ENCODE measurements around the gene KRTAP5-4.

KRTAP5-4 gene

DNA sequence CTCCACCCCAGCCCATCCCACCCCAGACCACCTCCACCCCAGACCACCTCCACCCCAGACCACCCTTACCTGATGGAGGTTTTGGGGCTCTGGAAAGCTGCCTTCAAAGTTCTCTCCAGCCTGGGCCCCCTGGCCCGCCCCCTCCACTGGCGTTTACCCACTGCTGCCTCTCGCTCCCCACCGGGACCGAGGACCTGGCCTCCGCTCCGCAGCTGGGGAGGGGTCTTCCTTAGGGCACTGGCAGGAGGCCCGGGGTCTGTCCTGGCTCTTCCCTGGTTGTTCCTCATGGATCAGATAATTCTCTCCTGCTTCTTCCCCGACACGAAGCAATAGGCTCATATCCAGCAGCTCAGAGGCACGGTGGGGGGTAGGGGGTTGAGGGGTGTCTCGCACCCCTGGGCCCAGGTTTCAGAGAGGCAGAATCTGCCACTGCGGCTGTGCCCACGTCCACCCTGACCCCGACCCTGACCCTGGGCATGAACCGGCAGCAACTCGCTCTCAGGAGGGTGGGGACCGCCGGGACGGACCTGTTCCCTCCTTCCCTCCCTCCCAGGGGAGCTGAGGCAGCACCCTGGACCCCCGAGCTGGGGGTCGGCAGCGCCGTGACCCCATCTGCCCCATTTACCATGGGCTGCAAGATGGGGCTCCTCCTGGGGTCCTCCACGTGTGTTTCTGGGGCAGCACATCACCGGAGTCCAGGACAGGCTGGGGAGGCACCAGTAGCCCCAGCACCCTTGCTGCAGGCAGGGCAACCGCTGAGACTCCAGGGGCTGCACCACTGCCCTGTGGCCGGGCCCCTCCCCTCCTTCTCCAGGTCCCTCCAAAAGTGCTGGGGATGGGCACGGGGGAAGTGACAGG is 20.6 kb upstream of the KRTAP5-4 start:
- Histone ChIP-seq H3K4me2 (ENCODE audit: low read length) (no peak overlapping the region), H3K4me1 (ENCODE audit: control insufficient read depth, low read length) (no peaks in the 10 kb centered on the region), H4K20me1 (ENCODE audit: control insufficient read depth, insufficient read depth, low read depth, low read length) (no peaks in the 10 kb centered on the region; the same call in 1 of the 2 replicates), H3K27ac (ENCODE audit: low read depth, low read length) (no peak overlapping the region), H3K79me2 (ENCODE audit: control insufficient read depth, low read length) (no peaks in the 10 kb centered on the region), H3K36me3 (ENCODE audit: control insufficient read depth, low read length) (no peaks in the 10 kb centered on the region), H3K9me3 (ENCODE audit: control insufficient read depth, insufficient read depth, low read length) (no peaks in the 10 kb centered on the region), H3K9me2 (replicated peaks; ENCODE audit: control insufficient read depth, low read length) (no peaks in the 10 kb centered on the region), H3F3A (ENCODE audit: control insufficient read depth, insufficient read depth) (no peaks in the 10 kb centered on the region), H3K27me3 (ENCODE audit: control insufficient read depth, low read length) (no peaks in the 10 kb centered on the region), H3K4me3 (ENCODE audit: low read length) (no peak overlapping the region)
- no peak for TF ChIP-seq EZH2phosphoT487 (IDR thresholded peaks at IDR 0.05; ENCODE audit: borderline replicate concordance, low read length)
- TF ChIP-seq, protein P1, sequence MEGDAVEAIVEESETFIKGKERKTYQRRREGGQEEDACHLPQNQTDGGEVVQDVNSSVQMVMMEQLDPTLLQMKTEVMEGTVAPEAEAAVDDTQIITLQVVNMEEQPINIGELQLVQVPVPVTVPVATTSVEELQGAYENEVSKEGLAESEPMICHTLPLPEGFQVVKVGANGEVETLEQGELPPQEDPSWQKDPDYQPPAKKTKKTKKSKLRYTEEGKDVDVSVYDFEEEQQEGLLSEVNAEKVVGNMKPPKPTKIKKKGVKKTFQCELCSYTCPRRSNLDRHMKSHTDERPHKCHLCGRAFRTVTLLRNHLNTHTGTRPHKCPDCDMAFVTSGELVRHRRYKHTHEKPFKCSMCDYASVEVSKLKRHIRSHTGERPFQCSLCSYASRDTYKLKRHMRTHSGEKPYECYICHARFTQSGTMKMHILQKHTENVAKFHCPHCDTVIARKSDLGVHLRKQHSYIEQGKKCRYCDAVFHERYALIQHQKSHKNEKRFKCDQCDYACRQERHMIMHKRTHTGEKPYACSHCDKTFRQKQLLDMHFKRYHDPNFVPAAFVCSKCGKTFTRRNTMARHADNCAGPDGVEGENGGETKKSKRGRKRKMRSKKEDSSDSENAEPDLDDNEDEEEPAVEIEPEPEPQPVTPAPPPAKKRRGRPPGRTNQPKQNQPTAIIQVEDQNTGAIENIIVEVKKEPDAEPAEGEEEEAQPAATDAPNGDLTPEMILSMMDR (IDR thresholded peaks at IDR 0.05; ENCODE audit: low read depth, low read length, poor library complexity, severe bottlenecking): no peak

DNA sequence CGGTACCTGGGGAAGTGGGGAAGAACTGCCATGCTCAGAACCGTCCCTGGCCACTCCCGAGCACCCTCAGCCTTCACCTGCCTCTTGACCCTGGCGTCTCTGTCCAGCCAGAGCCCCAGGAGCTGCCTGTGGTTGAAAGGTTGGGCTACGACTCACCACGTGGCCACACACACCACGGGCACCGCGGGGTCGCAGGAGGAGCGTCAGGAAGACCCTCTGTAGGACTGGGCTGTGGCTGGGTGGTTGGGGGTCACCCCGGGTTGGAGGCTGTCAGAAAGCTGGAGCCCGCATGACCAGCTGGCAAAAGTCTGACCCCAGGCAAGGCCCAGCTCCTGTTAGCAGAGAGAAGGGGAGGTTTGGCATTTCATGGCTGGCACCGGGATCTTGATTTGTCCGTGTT is 19.2 kb upstream of the KRTAP5-4 start:
- H3K36me3 ChIP-seq (ENCODE audit: control insufficient read depth, low read length): no peaks in the 10 kb centered on the region
- no peaks in the 10 kb centered on the region for H3K79me2 ChIP-seq (ENCODE audit: control insufficient read depth, low read length)
- TF ChIP-seq EZH2phosphoT487 (IDR thresholded peaks at IDR 0.05; ENCODE audit: borderline replicate concordance, low read length): no peak
- TF ChIP-seq, protein P1 (IDR thresholded peaks at IDR 0.05; ENCODE audit: low read depth, low read length, poor library complexity, severe bottlenecking): no peak
- no peak overlapping the region for H3K4me2 ChIP-seq (ENCODE audit: low read length)
- no peaks in the 10 kb centered on the region for H3K27me3 ChIP-seq (ENCODE audit: control insufficient read depth, low read length)
- no peaks in the 10 kb centered on the region for H3K9me2 ChIP-seq (replicated peaks; ENCODE audit: control insufficient read depth, low read length)
- H3K4me1 ChIP-seq (ENCODE audit: control insufficient read depth, low read length): no peaks in the 10 kb centered on the region
- H3F3A ChIP-seq (ENCODE audit: control insufficient read depth, insufficient read depth): no peaks in the 10 kb centered on the region
- no peaks in the 10 kb centered on the region for H3K9me3 ChIP-seq (ENCODE audit: control insufficient read depth, insufficient read depth, low read length)
- H3K27ac ChIP-seq (ENCODE audit: low read depth, low read length): no peak overlapping the region
- no peak overlapping the region for H3K4me3 ChIP-seq (ENCODE audit: low read length)
- H4K20me1 ChIP-seq (ENCODE audit: control insufficient read depth, insufficient read depth, low read depth, low read length): no peaks in the 10 kb centered on the region; the same call in 1 of the 2 replicates

DNA sequence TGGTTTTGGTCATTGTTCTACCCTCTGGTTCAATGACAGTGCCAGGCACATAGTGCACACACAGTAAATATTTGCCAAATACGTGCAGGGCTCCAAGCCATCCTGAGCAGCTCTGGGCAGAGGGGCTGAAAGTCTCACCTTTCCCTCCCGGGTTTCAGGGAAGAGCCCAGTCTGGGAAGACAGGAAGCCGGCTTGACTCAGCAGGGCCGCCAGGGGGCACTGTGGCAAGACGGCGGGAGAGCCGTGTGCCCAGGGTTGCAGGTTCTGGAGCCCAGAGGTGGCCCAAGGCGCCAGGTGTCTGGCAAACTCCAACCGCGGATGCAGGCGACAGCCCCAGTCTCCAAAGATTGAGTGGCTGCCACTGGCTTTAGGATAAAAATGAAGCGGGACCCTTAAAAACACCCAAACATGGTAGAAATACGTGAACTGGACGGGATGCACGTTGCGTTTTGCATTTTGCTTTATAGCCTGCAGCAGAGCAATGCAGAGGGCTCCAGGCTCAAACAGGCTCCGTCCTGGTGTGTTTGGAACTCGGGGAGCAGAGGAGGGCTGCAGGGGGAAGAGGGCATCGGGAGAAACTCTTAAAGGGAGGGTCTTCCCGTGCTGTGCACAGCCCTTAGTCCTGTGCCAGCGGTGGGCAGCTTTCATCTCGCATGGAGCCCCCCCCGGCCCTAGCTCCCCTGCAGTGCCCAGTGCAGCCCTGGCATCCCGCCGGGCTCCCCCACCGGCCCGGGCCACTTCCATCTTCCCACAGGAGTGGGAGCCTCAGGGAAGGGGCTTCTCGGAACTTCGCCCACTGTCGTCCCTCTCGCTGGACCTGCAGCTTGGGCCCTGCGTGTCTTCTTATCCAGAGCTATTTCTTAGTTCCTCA is 18.4 kb upstream of the KRTAP5-4 start:
- Histone ChIP-seq H3K9me2 (replicated peaks; ENCODE audit: control insufficient read depth, low read length) (no peaks in the 10 kb centered on the region), H3K4me2 (ENCODE audit: low read length) (no peak overlapping the region), H3K27me3 (ENCODE audit: control insufficient read depth, low read length) (no peaks in the 10 kb centered on the region), H3K36me3 (ENCODE audit: control insufficient read depth, low read length) (no peaks in the 10 kb centered on the region), H3K27ac (ENCODE audit: low read depth, low read length) (no peak overlapping the region), H3K4me1 (ENCODE audit: control insufficient read depth, low read length) (no peaks in the 10 kb centered on the region), H3K79me2 (ENCODE audit: control insufficient read depth, low read length) (no peaks in the 10 kb centered on the region), H4K20me1 (ENCODE audit: control insufficient read depth, insufficient read depth, low read depth, low read length) (no peaks in the 10 kb centered on the region), H3F3A (ENCODE audit: control insufficient read depth, insufficient read depth) (no peaks in the 10 kb centered on the region), H3K4me3 (ENCODE audit: low read length) (no peak overlapping the region), H3K9me3 (ENCODE audit: control insufficient read depth, insufficient read depth, low read length) (no peaks in the 10 kb centered on the region)
- no peak for TF ChIP-seq EZH2phosphoT487 (IDR thresholded peaks at IDR 0.05; ENCODE audit: borderline replicate concordance, low read length)
- TF ChIP-seq, protein P1 (IDR thresholded peaks at IDR 0.05; ENCODE audit: low read depth, low read length, poor library complexity, severe bottlenecking): peak; percentile 97

All from DOHH2 (cell line).